Esophagus muscularis mucosa (tissue), 4 donors: ENCODE measurements around the gene RSRC2.

Source experiments
- EP300 ChIP-seq: sonication (generic); formaldehyde crosslinking; IDR thresholded peaks from one replicate; pipeline ENCODE4 v1.6.1; 2017; ENCODE audit warnings: antibody characterized with exemption
- POLR2A ChIP-seq: fragments of 450-650 bp; IDR thresholded peaks from one replicate; pipeline ENCODE4 v1.6.1; 2017; ENCODE audit warnings: antibody characterized with exemption, moderate library complexity, mild to moderate bottlenecking, low read depth
- TF ChIP-seq, protein P1 (sequence below), 3 experiments: fragments of 200-600 bp in 2 of 3; fragments of 450-650 bp in 1 of 3; sonication (generic) in 2 of 3; IDR thresholded peaks; one replicate each; pipeline ENCODE4 v1.5.1; 2017 to 2019; ENCODE audit warnings: antibody characterized with exemption in 3 of 3, mild to moderate bottlenecking in 2 of 3, moderate library complexity in 1 of 3

- no peak for TF ChIP-seq POLR2A
- TF ChIP-seq, protein P1, sequence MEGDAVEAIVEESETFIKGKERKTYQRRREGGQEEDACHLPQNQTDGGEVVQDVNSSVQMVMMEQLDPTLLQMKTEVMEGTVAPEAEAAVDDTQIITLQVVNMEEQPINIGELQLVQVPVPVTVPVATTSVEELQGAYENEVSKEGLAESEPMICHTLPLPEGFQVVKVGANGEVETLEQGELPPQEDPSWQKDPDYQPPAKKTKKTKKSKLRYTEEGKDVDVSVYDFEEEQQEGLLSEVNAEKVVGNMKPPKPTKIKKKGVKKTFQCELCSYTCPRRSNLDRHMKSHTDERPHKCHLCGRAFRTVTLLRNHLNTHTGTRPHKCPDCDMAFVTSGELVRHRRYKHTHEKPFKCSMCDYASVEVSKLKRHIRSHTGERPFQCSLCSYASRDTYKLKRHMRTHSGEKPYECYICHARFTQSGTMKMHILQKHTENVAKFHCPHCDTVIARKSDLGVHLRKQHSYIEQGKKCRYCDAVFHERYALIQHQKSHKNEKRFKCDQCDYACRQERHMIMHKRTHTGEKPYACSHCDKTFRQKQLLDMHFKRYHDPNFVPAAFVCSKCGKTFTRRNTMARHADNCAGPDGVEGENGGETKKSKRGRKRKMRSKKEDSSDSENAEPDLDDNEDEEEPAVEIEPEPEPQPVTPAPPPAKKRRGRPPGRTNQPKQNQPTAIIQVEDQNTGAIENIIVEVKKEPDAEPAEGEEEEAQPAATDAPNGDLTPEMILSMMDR (IDR thresholded peaks at IDR 0.05): no peak
- no peak for TF ChIP-seq EP300
These were observed 20.6 kb upstream of the RSRC2 start for GRCh38 chr12:122547330-122547729.
